Endodermal cell (in vitro differentiated cells): ENCODE results near the gene CLEC17A. TPM values are rescaled to one million over a fixed set of nuclear protein-coding genes. Genes with fewer than 3 reads are reported as not detected.

Source experiments
- DNase-seq: peaks from one replicate; pipeline ENCODE4 v3.0.0-alpha.2; 2017
- H3K27ac ChIP-seq: 2 replicates; pipeline ENCODE4 v1.5.1; 2013; ENCODE audit warnings: mild to moderate bottlenecking, low read depth, low read length, moderate library complexity
- H3K27me3 ChIP-seq: 2 replicates; pipeline ENCODE4 v1.6.1; 2013; ENCODE audit warnings: mild to moderate bottlenecking, low read length, moderate library complexity; ENCODE audit not compliant: insufficient read depth, control insufficient read depth, poor library complexity, severe bottlenecking
- H3K36me3 ChIP-seq: 2 replicates; pipeline ENCODE4 v1.7.0; 2013; ENCODE audit warnings: mild to moderate bottlenecking, low read length, moderate library complexity; ENCODE audit not compliant: control insufficient read depth, insufficient read depth
- H3K4me1 ChIP-seq: one replicate; pipeline ENCODE4 v1.7.0; 2013; ENCODE audit warnings: low read length; ENCODE audit not compliant: control insufficient read depth, insufficient read depth
- H3K4me3 ChIP-seq: 2 replicates; pipeline ENCODE4 v1.5.1; 2013; ENCODE audit warnings: mild to moderate bottlenecking, low read length, moderate library complexity
- H3K9ac ChIP-seq: 2 replicates; pipeline ENCODE4 v1.6.1; 2013; ENCODE audit warnings: mild to moderate bottlenecking, low read length, moderate library complexity; ENCODE audit not compliant: poor library complexity, severe bottlenecking; ENCODE audit errors: extremely low read depth
- H3K9me3 ChIP-seq: 2 replicates; pipeline ENCODE4 v1.6.1; 2013; ENCODE audit warnings: mild to moderate bottlenecking, low read length, moderate library complexity; ENCODE audit not compliant: control insufficient read depth
- H3K27ac Mint-ChIP-seq: 2 replicates; pipeline ENCODE4 v1.8.0; 2020; ENCODE audit warnings: mixed read lengths
- H3K27me3 Mint-ChIP-seq: 2 replicates; pipeline ENCODE4 v1.8.0; 2021; ENCODE audit warnings: mild to moderate bottlenecking, mixed read lengths; ENCODE audit not compliant: insufficient read depth
- H3K36me3 Mint-ChIP-seq: 2 replicates; pipeline ENCODE4 v1.8.0; 2020; ENCODE audit warnings: low read depth, mixed read lengths
- H3K4me1 Mint-ChIP-seq: 2 replicates; pipeline ENCODE4 v1.8.0; 2020; ENCODE audit warnings: mixed read lengths
- H3K4me3 Mint-ChIP-seq: 2 replicates; pipeline ENCODE4 v1.8.0; 2020; ENCODE audit warnings: mild to moderate bottlenecking, moderate library complexity, mixed read lengths
- H3K9me3 Mint-ChIP-seq: 2 replicates; pipeline ENCODE4 v1.8.0; 2020; ENCODE audit warnings: mild to moderate bottlenecking, mixed read lengths
- CTCF ChIP-seq: fragments of 200-600 bp; sonication (generic); conservative IDR thresholded peaks from 2 replicates; pipeline ENCODE4 v1.5.0; 2021; ENCODE audit warnings: antibody characterized with exemption, mild to moderate bottlenecking
- WGBS, 2 experiments: methylation state at CpG; one replicate each; pipeline versions ENCODE4 v1.1.5 to v1.1.7; 2013; ENCODE audit warnings: missing lambda C conversion rate in 2 of 2, mixed read lengths in 1 of 2; ENCODE audit not compliant: insufficient coverage in 1 of 2, insufficient read length in 1 of 2; 5-methylcytosine and 5-hydroxymethylcytosine counted together
- total RNA-seq, 2 donors: library from RNA; stranded (reverse); fragmentation: NEBNext Ultra II Directional in 1 of 2; extraction: Animal tissue kit (Norgen Biotek cat#: 25700) in 1 of 2; gene quantifications; 2 replicates in 1 of 2; 3 replicates in 1 of 2; pipeline ENCODE4 v1.2.1, GENCODE V29; 2021

The CLEC17A gene
- total RNA-seq, 2 donors from 2014 or later = not detected

GRCh38 chr19:14639536-14640277 is 56.8 kb downstream of the CLEC17A start:
- H3K9me3 ChIP-seq = peaks cover 32% of the 10 kb centered on the region
- no peak for TF ChIP-seq CTCF
- no peak overlapping the region for H3K27ac ChIP-seq
- no peaks in the 10 kb centered on the region for H3K27me3 ChIP-seq
- peaks cover 3% of the 10 kb centered on the region for H3K36me3 Mint-ChIP-seq
- H3K4me3 ChIP-seq = no peak overlapping the region
- 47 to 75% methylated on average over 3 to 4 of the region's 4 CpGs for WGBS, 2 experiments
- no peaks in the 10 kb centered on the region for H3K4me1 Mint-ChIP-seq
- H3K4me1 ChIP-seq = no peaks in the 10 kb centered on the region
- H3K27ac Mint-ChIP-seq = no peak overlapping the region
- H3K9ac ChIP-seq = no peak overlapping the region
- peaks cover 78% of the 10 kb centered on the region for H3K9me3 Mint-ChIP-seq
- DNase-seq = no peak
- no peaks in the 10 kb centered on the region for H3K27me3 Mint-ChIP-seq
- no peaks in the 10 kb centered on the region for H3K36me3 ChIP-seq
- H3K4me3 Mint-ChIP-seq = no peak overlapping the region

GRCh38 chr19:14648506-14648905 is 65.6 kb downstream of the CLEC17A start:
- Mint-ChIP-seq H3K27ac (no peak overlapping the region), H3K36me3 (no peaks in the 10 kb centered on the region), H3K9me3 (peaks cover 77% of the 10 kb centered on the region), H3K4me1 (no peaks in the 10 kb centered on the region), H3K4me3 (no peak overlapping the region), H3K27me3 (peaks cover 4% of the 10 kb centered on the region)
- Histone ChIP-seq H3K36me3 (no peaks in the 10 kb centered on the region), H3K27me3 (no peaks in the 10 kb centered on the region), H3K27ac (no peak overlapping the region), H3K4me3 (no peak overlapping the region), H3K9ac (no peak overlapping the region), H3K4me1 (no peaks in the 10 kb centered on the region), H3K9me3 (peaks cover 55% of the 10 kb centered on the region)
- WGBS, 2 experiments = 68 to 72% methylated on average over 2 of the region's 2 CpGs
- no peak for DNase-seq
- no peak for TF ChIP-seq CTCF

- no peaks in the 10 kb centered on the region for H3K36me3 Mint-ChIP-seq
- Histone ChIP-seq H3K9ac (no peak overlapping the region), H3K4me3 (no peak overlapping the region), H3K36me3 (no peaks in the 10 kb centered on the region), H3K9me3 (peaks cover 56% of the 10 kb centered on the region), H3K27me3 (no peaks in the 10 kb centered on the region), H3K27ac (no peak overlapping the region), H3K4me1 (no peaks in the 10 kb centered on the region)
- TF ChIP-seq CTCF = no peak
- no peak overlapping the region for H3K4me3 Mint-ChIP-seq
- peaks cover 76% of the 10 kb centered on the region for H3K9me3 Mint-ChIP-seq
- no peak overlapping the region for H3K27ac Mint-ChIP-seq
- no peaks in the 10 kb centered on the region for H3K4me1 Mint-ChIP-seq
- 62 to 79% methylated on average over 4 of the region's 4 CpGs for WGBS, 2 experiments
- peaks cover 4% of the 10 kb centered on the region for H3K27me3 Mint-ChIP-seq
- DNase-seq = no peak
These were observed 66.1 kb downstream of the CLEC17A start for GRCh38 chr19:14649020-14649419.
